OCI-LY7 (cell line): Measurements from ENCODE around the gene DSTYK. TPM values are rescaled to one million over a fixed set of nuclear protein-coding genes. Genes with fewer than 3 reads are reported as not detected.

ENCODE experiments used
- BruUV-seq: library from RNA; stranded (reverse); fragments of 400-500 nt; replicated peaks from 2 replicates; lab custom pipeline; 2021; lab: Mats Ljungman, UMichigan
- CTCF ChIA-PET: fragments of 300-600 bp; sonication (Branson Sonifier 250); formaldehyde crosslinking; loops from one replicate; lab custom pipeline; 2022; ENCODE audit warnings: antibody characterized with exemption; ENCODE audit not compliant: unreplicated experiment; lab: Charles Lee
- POLR2A ChIA-PET: fragments of 300-600 bp; sonication (Branson Sonifier 250); formaldehyde crosslinking; loops from one replicate; lab custom pipeline; 2022; ENCODE audit warnings: antibody characterized with exemption; lab: Charles Lee
- DNase-seq: peaks from one replicate; pipeline ENCODE4 v3.0.0-alpha.2; 2015; ENCODE audit warnings: low spot score
- H2AFZ ChIP-seq: fragments of 200-600 bp; sonication (generic), shearing (Covaris generic); 2 replicates; pipeline ENCODE4 v1.6.1; 2014; ENCODE audit warnings: mild to moderate bottlenecking, antibody characterized with exemption, low read length, moderate library complexity
- H3K27ac ChIP-seq: fragments of 200-600 bp; sonication (generic); 2 replicates; pipeline ENCODE4 v1.5.1; 2014; ENCODE audit warnings: mixed run types, low read depth, mild to moderate bottlenecking, moderate library complexity, low read length, inconsistent platforms; ENCODE audit not compliant: poor library complexity, severe bottlenecking
- H3K36me3 ChIP-seq: fragments of 200-600 bp; sonication (generic); 2 replicates; pipeline ENCODE4 v1.6.1; 2014; ENCODE audit warnings: mild to moderate bottlenecking, antibody characterized with exemption, low read length, moderate library complexity, mixed read lengths; ENCODE audit not compliant: insufficient read depth
- H3K4me1 ChIP-seq: fragments of 200-600 bp; sonication (generic); 2 replicates; pipeline ENCODE4 v1.5.1; 2014; ENCODE audit warnings: mild to moderate bottlenecking, low read length; ENCODE audit not compliant: insufficient read depth, poor library complexity, severe bottlenecking
- H3K4me2 ChIP-seq: fragments of 200-600 bp; sonication (generic); 2 replicates; pipeline ENCODE4 v1.6.1; 2014; ENCODE audit warnings: mild to moderate bottlenecking, low read length
- H3K4me3 ChIP-seq: fragments of 200-600 bp; sonication (generic); 2 replicates; pipeline ENCODE4 v1.5.1; 2014; ENCODE audit warnings: mild to moderate bottlenecking, low read depth, low read length; ENCODE audit not compliant: poor library complexity, severe bottlenecking
- H3K79me2 ChIP-seq: fragments of 200-600 bp; sonication (generic); 2 replicates; pipeline ENCODE4 v1.6.1; 2016; ENCODE audit warnings: low read depth, mild to moderate bottlenecking, low read length, moderate library complexity, mixed read lengths; ENCODE audit not compliant: insufficient read depth
- H3K9me2 ChIP-seq: fragments of 200-600 bp; sonication (generic); 2 replicates; pipeline ENCODE4 v1.6.1; 2016; ENCODE audit warnings: mild to moderate bottlenecking, low read length, mixed read lengths; ENCODE audit not compliant: insufficient read depth
- H3K9me3 ChIP-seq: fragments of 200-600 bp; sonication (generic); 2 replicates; pipeline ENCODE4 v1.6.1; 2014; ENCODE audit warnings: mild to moderate bottlenecking, mixed run types, low read length, mixed read lengths
- H4K20me1 ChIP-seq: fragments of 200-600 bp; sonication (generic); 2 replicates; pipeline ENCODE4 v1.6.1; 2014; ENCODE audit warnings: mild to moderate bottlenecking, antibody characterized with exemption, low read length, moderate library complexity, mixed read lengths; ENCODE audit not compliant: insufficient read depth
- EZH2phosphoT487 ChIP-seq: fragments of 200-600 bp; sonication (generic); IDR thresholded peaks from 2 replicates; pipeline ENCODE4 v1.6.1; 2018; ENCODE audit warnings: low read depth, borderline replicate concordance, mild to moderate bottlenecking, mixed run types, antibody characterized with exemption, low read length, moderate library complexity, mixed read lengths
- intact Hi-C: fragments of 100-400 bp; cut with micrococcal nuclease; formaldehyde crosslinking; loops from one replicate; pipeline ENCODE4 v1.10.0; 2022; ENCODE audit not compliant: unreplicated experiment
- total RNA-seq, 2 experiments: library from RNA; depleted of rRNA in 1 of 2; stranded (reverse); fragments of >200 nt in 1 of 2; shearing (Covaris generic) in 1 of 2; gene quantifications; 2 replicates each; pipeline ENCODE4 v1.2.3, GENCODE V29; 2014 to 2022
- TF ChIP-seq, protein P1 (sequence below): fragments of 200-600 bp; sonication (generic); conservative IDR thresholded peaks from 2 replicates; pipeline ENCODE4 v1.5.1; 2014; ENCODE audit warnings: mild to moderate bottlenecking, antibody characterized with exemption, low read length, moderate library complexity, mixed read lengths

Gene DSTYK
- total RNA-seq, 2 experiments from 2014 or later, result 4.7 to 6.6 TPM

- BruUV-seq, result no TSS peak
- intact Hi-C loops, result loop anchor here (1.0 to 10.0 kb wide), 5 partner anchors 19 to 1177 kb away; no protein-coding TSS in a partner anchor
- POLR2A ChIA-PET, result interaction anchor here (0.6 to 1.5 kb wide), 7 partner anchors 17 to 271 kb away, joined by 3 to 5 read pairs (median 3); no protein-coding TSS in a partner anchor
Observed at GRCh38 chr1:205141236-205142101, 70.0 kb downstream of the DSTYK start.

DNA sequence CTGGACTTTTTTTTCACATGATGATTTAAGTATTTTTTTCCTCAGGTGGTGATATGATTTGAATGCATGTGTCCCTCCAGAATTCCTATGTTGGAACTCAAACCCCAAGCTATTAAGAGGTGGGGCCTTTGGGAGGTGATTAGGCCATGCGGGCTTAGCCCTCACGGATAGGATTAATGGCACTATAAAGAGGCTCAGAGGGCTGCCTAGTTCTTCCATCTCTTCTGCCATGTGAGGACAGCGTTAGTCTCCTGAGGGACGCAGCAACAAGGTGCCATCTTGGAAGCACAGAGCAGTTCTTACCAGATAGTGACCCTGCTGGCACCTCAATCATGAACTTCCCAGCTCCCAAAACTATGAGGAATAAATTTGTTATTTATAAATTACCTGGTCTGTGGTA, 71.4 kb downstream of the DSTYK start:
- intact Hi-C loops, result loop anchor here (2.0 to 10.0 kb wide), 2 partner anchors 17 to 1175 kb away; no protein-coding TSS in a partner anchor
- H4K20me1 ChIP-seq, result no peaks in the 10 kb centered on the region
- H3K79me2 ChIP-seq, result no peaks in the 10 kb centered on the region
- BruUV-seq, result no TSS peak
- H3K9me2 ChIP-seq, result no peaks in the 10 kb centered on the region
- H2AFZ ChIP-seq, result no peak overlapping the region
- CTCF ChIA-PET, result no interaction called here
- peaks cover 4% of the 10 kb centered on the region for H3K4me1 ChIP-seq
- no peak overlapping the region for H3K4me3 ChIP-seq
- no peak for DNase-seq
- TF ChIP-seq, protein P1, sequence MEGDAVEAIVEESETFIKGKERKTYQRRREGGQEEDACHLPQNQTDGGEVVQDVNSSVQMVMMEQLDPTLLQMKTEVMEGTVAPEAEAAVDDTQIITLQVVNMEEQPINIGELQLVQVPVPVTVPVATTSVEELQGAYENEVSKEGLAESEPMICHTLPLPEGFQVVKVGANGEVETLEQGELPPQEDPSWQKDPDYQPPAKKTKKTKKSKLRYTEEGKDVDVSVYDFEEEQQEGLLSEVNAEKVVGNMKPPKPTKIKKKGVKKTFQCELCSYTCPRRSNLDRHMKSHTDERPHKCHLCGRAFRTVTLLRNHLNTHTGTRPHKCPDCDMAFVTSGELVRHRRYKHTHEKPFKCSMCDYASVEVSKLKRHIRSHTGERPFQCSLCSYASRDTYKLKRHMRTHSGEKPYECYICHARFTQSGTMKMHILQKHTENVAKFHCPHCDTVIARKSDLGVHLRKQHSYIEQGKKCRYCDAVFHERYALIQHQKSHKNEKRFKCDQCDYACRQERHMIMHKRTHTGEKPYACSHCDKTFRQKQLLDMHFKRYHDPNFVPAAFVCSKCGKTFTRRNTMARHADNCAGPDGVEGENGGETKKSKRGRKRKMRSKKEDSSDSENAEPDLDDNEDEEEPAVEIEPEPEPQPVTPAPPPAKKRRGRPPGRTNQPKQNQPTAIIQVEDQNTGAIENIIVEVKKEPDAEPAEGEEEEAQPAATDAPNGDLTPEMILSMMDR, result no peak
- no peaks in the 10 kb centered on the region for H3K9me3 ChIP-seq
- H3K36me3 ChIP-seq, result no peaks in the 10 kb centered on the region
- H3K4me2 ChIP-seq, result no peak overlapping the region
- H3K27ac ChIP-seq, result no peak overlapping the region
- POLR2A ChIA-PET, result no interaction called here

More at GRCh38 chr1:205141236-205142101, 70.0 kb downstream of the DSTYK start:
- no peaks in the 10 kb centered on the region for H3K9me3 ChIP-seq
- no peaks in the 10 kb centered on the region for H3K36me3 ChIP-seq
- peak; percentile 85 for DNase-seq
- H3K9me2 ChIP-seq, result no peaks in the 10 kb centered on the region
- TF ChIP-seq EZH2phosphoT487, result no peak
- TF ChIP-seq, protein P1, result peak; percentile 94
- no peaks in the 10 kb centered on the region for H4K20me1 ChIP-seq
- CTCF ChIA-PET, result interaction anchor here (0.9 to 1.9 kb wide), 3 partner anchors 10 to 183 kb away, joined by 3 to 7 read pairs (median 4); no protein-coding TSS in a partner anchor
- H3K27ac ChIP-seq, result no peak overlapping the region
- 0 out of 2 replicates have a peak overlapping the region, but pooled peaks have one; percentile 32 for H2AFZ ChIP-seq
- H3K4me3 ChIP-seq, result no peak overlapping the region
- no peaks in the 10 kb centered on the region for H3K79me2 ChIP-seq
- H3K4me2 ChIP-seq, result peak overlapping the region; percentile 51; the same call in 1 of the 2 replicates
- peaks cover 4% of the 10 kb centered on the region for H3K4me1 ChIP-seq

GRCh38 chr1:205137901-205138300, 73.6 kb downstream of the DSTYK start:
- Histone ChIP-seq H4K20me1 (no peaks in the 10 kb centered on the region), H3K79me2 (no peaks in the 10 kb centered on the region), H3K9me2 (no peaks in the 10 kb centered on the region), H2AFZ (0 out of 2 replicates have a peak overlapping the region, but pooled peaks have one; percentile 31), H3K36me3 (no peaks in the 10 kb centered on the region), H3K4me1 (peaks cover 6% of the 10 kb centered on the region), H3K4me2 (no peak overlapping the region), H3K9me3 (no peaks in the 10 kb centered on the region), H3K4me3 (no peak overlapping the region), H3K27ac (no peak overlapping the region)
- ChIA-PET CTCF (no interaction called here), POLR2A (no interaction called here)
- TF ChIP-seq, protein P1, result no peak
- TF ChIP-seq EZH2phosphoT487, result no peak
- DNase-seq, result no peak
- BruUV-seq, result no TSS peak
- intact Hi-C loops, result no loop called here
